Measurements from ENCODE around the gene SMYD3.

DNA sequence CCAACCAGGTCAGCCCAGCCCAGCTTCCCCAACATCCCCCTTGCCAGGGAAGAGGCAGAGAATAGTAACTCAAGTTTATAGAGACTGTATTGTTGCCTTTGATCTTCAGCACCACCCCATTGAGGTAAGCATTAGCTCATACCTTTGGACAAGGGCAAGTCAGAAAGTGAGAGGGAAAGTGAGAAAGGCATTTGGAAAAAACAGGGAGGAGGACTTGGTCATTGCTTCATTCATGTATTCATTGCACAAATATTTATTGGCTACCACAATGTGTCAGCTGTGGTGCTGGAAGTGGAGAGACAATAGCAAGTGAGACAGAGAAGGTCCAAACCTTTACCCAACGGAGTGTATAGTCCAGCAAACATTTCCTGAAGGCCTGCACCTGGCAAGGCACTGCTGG, 791.1 kb downstream of the SMYD3 start:
- TF ChIP-seq, protein P1, sequence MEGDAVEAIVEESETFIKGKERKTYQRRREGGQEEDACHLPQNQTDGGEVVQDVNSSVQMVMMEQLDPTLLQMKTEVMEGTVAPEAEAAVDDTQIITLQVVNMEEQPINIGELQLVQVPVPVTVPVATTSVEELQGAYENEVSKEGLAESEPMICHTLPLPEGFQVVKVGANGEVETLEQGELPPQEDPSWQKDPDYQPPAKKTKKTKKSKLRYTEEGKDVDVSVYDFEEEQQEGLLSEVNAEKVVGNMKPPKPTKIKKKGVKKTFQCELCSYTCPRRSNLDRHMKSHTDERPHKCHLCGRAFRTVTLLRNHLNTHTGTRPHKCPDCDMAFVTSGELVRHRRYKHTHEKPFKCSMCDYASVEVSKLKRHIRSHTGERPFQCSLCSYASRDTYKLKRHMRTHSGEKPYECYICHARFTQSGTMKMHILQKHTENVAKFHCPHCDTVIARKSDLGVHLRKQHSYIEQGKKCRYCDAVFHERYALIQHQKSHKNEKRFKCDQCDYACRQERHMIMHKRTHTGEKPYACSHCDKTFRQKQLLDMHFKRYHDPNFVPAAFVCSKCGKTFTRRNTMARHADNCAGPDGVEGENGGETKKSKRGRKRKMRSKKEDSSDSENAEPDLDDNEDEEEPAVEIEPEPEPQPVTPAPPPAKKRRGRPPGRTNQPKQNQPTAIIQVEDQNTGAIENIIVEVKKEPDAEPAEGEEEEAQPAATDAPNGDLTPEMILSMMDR (IDR thresholded peaks at IDR 0.05): no peak
- TF ChIP-seq POLR2A (IDR thresholded peaks at IDR 0.05): no peak
